Liver (tissue), 9 donors: ENCODE data around the gene PATJ. TPM values are rescaled to one million over a fixed set of nuclear protein-coding genes. Genes with fewer than 3 reads are reported as not detected.
"Not testable (repeated sequence)": the region's sequence is repeated elsewhere in the genome, so short reads cannot be mapped to it uniquely, and the experiment has no call there.

ENCODE experiments used
- DNase-seq: peaks from one replicate; pipeline ENCODE4 v3.0.0-alpha.2; 2017; ENCODE audit warnings: low spot score
- H3K27ac ChIP-seq, 2 donors: one replicate each; pipeline ENCODE4 v1.7.0; 2013; ENCODE audit warnings: inconsistent platforms in 2 of 2, low read length in 2 of 2, control low read depth in 1 of 2, low read depth in 1 of 2, mild to moderate bottlenecking in 1 of 2
- H3K27me3 ChIP-seq, 4 donors: one replicate each; pipeline versions ENCODE4 v1.6.1 to v1.7.0; 2013; ENCODE audit warnings: low read length in 3 of 4, inconsistent platforms in 1 of 4, mild to moderate bottlenecking in 1 of 4, moderate library complexity in 1 of 4; ENCODE audit not compliant: control insufficient read depth in 4 of 4, insufficient read depth in 4 of 4
- H3K36me3 ChIP-seq, 4 donors: one replicate each; pipeline versions ENCODE4 v1.6.1 to v1.7.0; 2013; ENCODE audit warnings: low read length in 3 of 4, mild to moderate bottlenecking in 3 of 4, low read depth in 1 of 4, moderate library complexity in 1 of 4; ENCODE audit not compliant: control insufficient read depth in 4 of 4, insufficient read depth in 3 of 4
- H3K4me1 ChIP-seq, 4 donors: one replicate each; pipeline versions ENCODE4 v1.6.1 to v1.7.0; 2013; ENCODE audit warnings: low read length in 3 of 4, mild to moderate bottlenecking in 3 of 4, moderate library complexity in 1 of 4; ENCODE audit not compliant: control insufficient read depth in 4 of 4, insufficient read depth in 4 of 4
- H3K4me3 ChIP-seq, 3 donors: one replicate each; pipeline versions ENCODE4 v1.6.1 to v1.7.0; 2013; ENCODE audit warnings: low read length in 3 of 3, control low read depth in 1 of 3, low read depth in 1 of 3, mild to moderate bottlenecking in 1 of 3
- H3K9ac ChIP-seq, 2 donors: one replicate each; pipeline ENCODE4 v1.7.0; 2013; ENCODE audit warnings: low read length in 2 of 2, mild to moderate bottlenecking in 2 of 2, moderate library complexity in 2 of 2, control low read depth in 1 of 2, low read depth in 1 of 2
- H3K9me3 ChIP-seq, 4 donors: one replicate each; pipeline versions ENCODE4 v1.6.1 to v1.7.0; 2013; ENCODE audit warnings: low read length in 3 of 4; ENCODE audit not compliant: control insufficient read depth in 4 of 4
- ATF3 ChIP-seq: IDR thresholded peaks from 2 replicates; pipeline ENCODE4 v1.6.1; 2016; ENCODE audit warnings: antibody characterized with exemption
- EGR1 ChIP-seq, 2 donors: IDR thresholded peaks; 2 replicates each; pipeline ENCODE4 v1.6.1; 2016 to 2018; ENCODE audit warnings: antibody characterized with exemption in 2 of 2, low read depth in 2 of 2
- FOXA1 ChIP-seq: IDR thresholded peaks from 2 replicates; pipeline ENCODE4 v1.6.1; 2016; ENCODE audit warnings: antibody characterized with exemption
- FOXA2 ChIP-seq: IDR thresholded peaks from 2 replicates; pipeline ENCODE4 v1.6.1; 2016; ENCODE audit warnings: antibody characterized with exemption
- GABPA ChIP-seq, 2 donors: IDR thresholded peaks in 1 of 2; conservative IDR thresholded peaks in 1 of 2; 2 replicates each; pipeline ENCODE4 v1.6.1; 2016; ENCODE audit warnings: antibody characterized with exemption in 2 of 2, mild to moderate bottlenecking in 1 of 2, moderate library complexity in 1 of 2
- HNF4A ChIP-seq, 2 donors: conservative IDR thresholded peaks; 2 replicates each; pipeline ENCODE4 v1.6.1; 2016; ENCODE audit warnings: antibody characterized with exemption in 2 of 2, mild to moderate bottlenecking in 2 of 2
- HNF4G ChIP-seq: IDR thresholded peaks from 2 replicates; pipeline ENCODE4 v1.6.1; 2016; ENCODE audit warnings: antibody characterized with exemption
- JUND ChIP-seq, 2 donors: IDR thresholded peaks; 2 replicates each; pipeline ENCODE4 v1.6.1; 2016; ENCODE audit warnings: antibody characterized with exemption in 2 of 2
- MAX ChIP-seq: IDR thresholded peaks from 2 replicates; pipeline ENCODE4 v1.6.1; 2016; ENCODE audit warnings: antibody characterized with exemption
- NR2F2 ChIP-seq: IDR thresholded peaks from 2 replicates; pipeline ENCODE4 v1.6.1; 2016; ENCODE audit warnings: antibody characterized with exemption
- RAD21 ChIP-seq, 2 donors: IDR thresholded peaks; 2 replicates each; pipeline ENCODE4 v1.6.1; 2016; ENCODE audit warnings: antibody characterized with exemption in 2 of 2, mild to moderate bottlenecking in 2 of 2
- REST ChIP-seq: IDR thresholded peaks from 2 replicates; pipeline ENCODE4 v1.6.1; 2016; ENCODE audit warnings: antibody characterized with exemption, mild to moderate bottlenecking
- RXRA ChIP-seq, 2 donors: IDR thresholded peaks; 2 replicates each; pipeline ENCODE4 v1.6.1; 2017 to 2018; ENCODE audit warnings: antibody characterized with exemption in 2 of 2, mild to moderate bottlenecking in 1 of 2
- SP1 ChIP-seq: IDR thresholded peaks from 2 replicates; pipeline ENCODE4 v1.6.1; 2018; ENCODE audit warnings: antibody characterized with exemption, mild to moderate bottlenecking
- TAF1 ChIP-seq: conservative IDR thresholded peaks from 2 replicates; pipeline ENCODE4 v1.6.1; 2016; ENCODE audit warnings: antibody characterized with exemption, mild to moderate bottlenecking
- YY1 ChIP-seq: IDR thresholded peaks from 2 replicates; pipeline ENCODE4 v1.6.1; 2016; ENCODE audit warnings: antibody characterized with exemption, mild to moderate bottlenecking
- WGBS: extraction: QIAGEN DNeasy Blood & Tissue Kit; methylation state at CpG from one replicate; pipeline ENCODE4 v1.1.7; 2013; 5-methylcytosine and 5-hydroxymethylcytosine counted together
- polyA plus RNA-seq, 2 donors: library from polyadenylated mRNA; stranded (reverse) in 1 of 2; unstranded in 1 of 2; fragments of 200-250 nt in 1 of 2; fragments of >200 nt in 1 of 2; fragmentation: Nextera tagmentation in 1 of 2; extraction: Ambion mirVana in 1 of 2; gene quantifications; one replicate each; pipeline versions ENCODE4 v1.2.1 to v1.2.3, GENCODE V29; 2013 to 2015
- total RNA-seq, 2 donors: library from RNA; depleted of rRNA; stranded (reverse); fragments of >200 nt; gene quantifications; one replicate each; pipeline ENCODE4 v1.2.3, GENCODE V29; 2014
- TF ChIP-seq, protein P1 (sequence below): fragments of 150-350 bp; IDR thresholded peaks from 2 replicates; pipeline ENCODE4 v1.5.1; 2017; ENCODE audit warnings: improper control_type of control experiment, low read depth, low read length; ENCODE audit not compliant: missing input control
- TF ChIP-seq, protein P2 (sequence below): IDR thresholded peaks from 2 replicates; pipeline ENCODE4 v1.6.1; 2016; ENCODE audit warnings: antibody characterized with exemption
- donor health status: healthy.
- donor health status: healthy.
- donor health status: healthy.
- donor health status: healthy.
- donor health status: healthy.

PATJ gene
- total and polyA plus RNA-seq, 4 donors, result 5.7 to 29.8 (median 9.0) TPM

DNA sequence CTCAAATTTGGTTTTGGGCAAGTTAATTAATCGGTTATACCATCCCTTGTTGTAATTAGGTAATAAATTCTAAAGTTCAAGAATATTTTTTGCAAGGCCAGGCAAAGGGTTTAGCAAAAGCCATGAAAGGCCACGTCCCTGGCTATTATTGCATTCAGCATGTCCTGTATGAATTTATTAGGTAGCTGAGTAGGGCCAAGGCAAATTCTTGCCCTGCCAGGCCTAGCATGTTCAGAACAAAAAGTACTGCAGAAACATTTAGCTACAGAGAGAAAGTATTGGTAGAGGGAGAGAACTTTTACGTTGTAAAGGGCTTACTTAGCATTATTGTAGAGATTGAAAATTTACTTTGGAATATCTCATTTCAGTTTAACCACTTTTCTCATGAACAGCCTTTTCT is 94.4 kb downstream of the PATJ start:
- TF ChIP-seq NR2F2 (no peak), FOXA1 (no peak), YY1 (no peak)
- no peak overlapping the region for H3K4me3 ChIP-seq
- no peak for DNase-seq

GRCh38 chr1:61837607-61838006 is 95.3 kb downstream of the PATJ start:
- not testable (repeated sequence) for H3K27me3 ChIP-seq, H3K27ac ChIP-seq, H3K9ac ChIP-seq, H3K9me3 ChIP-seq, H3K4me1 ChIP-seq, H3K4me3 ChIP-seq, DNase-seq
- H3K36me3 ChIP-seq, result peaks cover 1 to 11% (median 7%) of the 10 kb centered on the region in 4 donors
- WGBS, result 94% methylated on average over 6 of the region's 6 CpGs

More for the DNA sequence above, 94.4 kb downstream of the PATJ start:
- no peaks in the 10 kb centered on the region for H3K4me1 ChIP-seq
- no peak overlapping the region for H3K9ac ChIP-seq
- no peak overlapping the region for H3K27ac ChIP-seq
- no peaks in the 10 kb centered on the region for H3K9me3 ChIP-seq
- 63% methylated on average over 3 of the region's 3 CpGs for WGBS
- H3K36me3 ChIP-seq, result peaks cover 1 to 11% (median 7%) of the 10 kb centered on the region in 4 donors
- H3K27me3 ChIP-seq, result no peaks in the 10 kb centered on the region

DNA sequence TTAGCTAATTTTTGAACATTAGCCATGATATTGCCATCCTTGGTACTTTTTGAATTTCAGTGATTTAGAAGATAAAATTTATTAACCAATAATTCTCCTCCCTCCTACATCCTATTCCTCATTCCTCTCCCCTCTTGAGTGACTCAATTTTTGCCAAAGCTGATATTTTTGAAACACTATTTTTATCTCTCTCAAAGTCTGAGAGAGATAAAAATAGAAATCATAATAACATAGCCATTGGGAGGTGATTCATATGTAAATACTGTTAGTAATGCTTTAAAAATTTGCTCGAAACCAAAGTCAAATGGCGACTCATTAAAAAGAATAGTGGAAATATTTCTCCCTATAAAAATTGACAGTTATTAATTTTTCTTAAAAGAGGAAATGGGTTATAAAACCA is 97.4 kb downstream of the PATJ start:
- TF ChIP-seq TAF1 (no peak), EGR1 (IDR thresholded peaks at IDR 0.05; ENCODE audit: low read depth in 2 of 2) (no peak), HNF4G (no peak), JUND (IDR thresholded peaks at IDR 0.05) (no peak), ATF3 (no peak), REST (no peak), MAX (no peak), FOXA2 (no peak), RAD21 (IDR thresholded peaks at IDR 0.05) (no peak), RXRA (IDR thresholded peaks at IDR 0.05) (no peak), GABPA (IDR thresholded peaks at IDR 0.05 in 1 of 2, conservative IDR thresholded peaks at IDR 0.05 in 1 of 2) (no peak), SP1 (no peak), HNF4A (conservative IDR thresholded peaks at IDR 0.05) (no peak), NR2F2 (no peak)
- TF ChIP-seq, protein P1, sequence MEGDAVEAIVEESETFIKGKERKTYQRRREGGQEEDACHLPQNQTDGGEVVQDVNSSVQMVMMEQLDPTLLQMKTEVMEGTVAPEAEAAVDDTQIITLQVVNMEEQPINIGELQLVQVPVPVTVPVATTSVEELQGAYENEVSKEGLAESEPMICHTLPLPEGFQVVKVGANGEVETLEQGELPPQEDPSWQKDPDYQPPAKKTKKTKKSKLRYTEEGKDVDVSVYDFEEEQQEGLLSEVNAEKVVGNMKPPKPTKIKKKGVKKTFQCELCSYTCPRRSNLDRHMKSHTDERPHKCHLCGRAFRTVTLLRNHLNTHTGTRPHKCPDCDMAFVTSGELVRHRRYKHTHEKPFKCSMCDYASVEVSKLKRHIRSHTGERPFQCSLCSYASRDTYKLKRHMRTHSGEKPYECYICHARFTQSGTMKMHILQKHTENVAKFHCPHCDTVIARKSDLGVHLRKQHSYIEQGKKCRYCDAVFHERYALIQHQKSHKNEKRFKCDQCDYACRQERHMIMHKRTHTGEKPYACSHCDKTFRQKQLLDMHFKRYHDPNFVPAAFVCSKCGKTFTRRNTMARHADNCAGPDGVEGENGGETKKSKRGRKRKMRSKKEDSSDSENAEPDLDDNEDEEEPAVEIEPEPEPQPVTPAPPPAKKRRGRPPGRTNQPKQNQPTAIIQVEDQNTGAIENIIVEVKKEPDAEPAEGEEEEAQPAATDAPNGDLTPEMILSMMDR, result no peak
- TF ChIP-seq, protein P2, sequence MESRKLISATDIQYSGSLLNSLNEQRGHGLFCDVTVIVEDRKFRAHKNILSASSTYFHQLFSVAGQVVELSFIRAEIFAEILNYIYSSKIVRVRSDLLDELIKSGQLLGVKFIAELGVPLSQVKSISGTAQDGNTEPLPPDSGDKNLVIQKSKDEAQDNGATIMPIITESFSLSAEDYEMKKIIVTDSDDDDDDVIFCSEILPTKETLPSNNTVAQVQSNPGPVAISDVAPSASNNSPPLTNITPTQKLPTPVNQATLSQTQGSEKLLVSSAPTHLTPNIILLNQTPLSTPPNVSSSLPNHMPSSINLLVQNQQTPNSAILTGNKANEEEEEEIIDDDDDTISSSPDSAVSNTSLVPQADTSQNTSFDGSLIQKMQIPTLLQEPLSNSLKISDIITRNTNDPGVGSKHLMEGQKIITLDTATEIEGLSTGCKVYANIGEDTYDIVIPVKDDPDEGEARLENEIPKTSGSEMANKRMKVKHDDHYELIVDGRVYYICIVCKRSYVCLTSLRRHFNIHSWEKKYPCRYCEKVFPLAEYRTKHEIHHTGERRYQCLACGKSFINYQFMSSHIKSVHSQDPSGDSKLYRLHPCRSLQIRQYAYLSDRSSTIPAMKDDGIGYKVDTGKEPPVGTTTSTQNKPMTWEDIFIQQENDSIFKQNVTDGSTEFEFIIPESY, result no peak
- 87% methylated on average over 2 of the region's 2 CpGs for WGBS
- H3K27me3 ChIP-seq, result no peaks in the 10 kb centered on the region

More for the DNA sequence above, 97.4 kb downstream of the PATJ start:
- Histone ChIP-seq H3K4me3 (no peak overlapping the region), H3K9ac (no peak overlapping the region), H3K36me3 (peaks cover 0 to 6% (median 2%) of the 10 kb centered on the region in 4 donors), H3K9me3 (no peaks in the 10 kb centered on the region), H3K4me1 (no peaks in the 10 kb centered on the region), H3K27ac (no peak overlapping the region)
- no peak for DNase-seq
